Measurements from ENCODE around the gene RNU1-2.
"Not testable (repeated sequence)": the region's sequence is repeated elsewhere in the genome, so short reads cannot be mapped to it uniquely, and the experiment has no call there.

Gene RNU1-2

DNA sequence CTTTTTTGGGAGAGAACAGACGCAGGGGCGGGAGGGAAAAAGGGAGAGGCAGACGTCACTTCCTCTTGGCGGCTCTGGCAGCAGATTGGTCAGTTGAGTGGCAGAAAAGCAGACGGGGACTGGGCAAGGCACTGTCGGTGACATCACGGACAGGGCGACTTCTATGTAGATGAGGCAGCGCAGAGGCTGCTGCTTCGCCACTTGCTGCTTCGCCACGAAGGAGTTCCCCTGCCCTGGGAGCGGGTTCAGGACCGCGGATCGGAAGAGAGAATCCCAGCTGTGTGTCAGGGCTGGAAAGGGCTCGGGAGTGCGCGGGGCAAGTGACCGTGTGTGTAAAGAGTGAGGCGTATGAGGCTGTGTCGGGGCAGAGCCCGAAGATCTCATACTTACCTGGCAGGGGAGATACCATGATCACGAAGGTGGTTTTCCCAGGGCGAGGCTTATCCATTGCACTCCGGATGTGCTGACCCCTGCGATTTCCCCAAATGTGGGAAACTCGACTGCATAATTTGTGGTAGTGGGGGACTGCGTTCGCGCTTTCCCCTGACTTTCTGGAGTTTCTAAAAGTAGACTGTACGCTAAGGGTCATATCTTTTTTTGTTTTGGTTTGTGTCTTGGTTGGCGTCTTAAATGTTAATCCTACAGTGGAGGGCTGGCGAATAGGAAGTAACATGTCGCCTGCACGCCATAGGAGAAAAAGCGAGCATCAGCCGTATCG is at the start of gene RNU1-2:
Gene RNU1-2 (plus strand): TSS at position 383 of the 718 bp plus-strand sequence.
- not testable (repeated sequence) for H3K36me3 ChIP-seq (ENCODE audit: insufficient read depth, low read length); H3K4me1 ChIP-seq (ENCODE audit: insufficient read depth, low read length); H3K9me3 ChIP-seq (ENCODE audit: low read length); H3K27me3 ChIP-seq (ENCODE audit: control insufficient read depth in 1 of 2, insufficient read depth in 2 of 2, low read length in 2 of 2)
- Histone ChIP-seq H3K9ac (ENCODE audit: low read length) (peak within 1 kb of the TSS; percentile 49), H3K27ac (ENCODE audit: low read depth, low read length) (peak within 1 kb of the TSS; percentile 78), H3K4me3 (ENCODE audit: low read depth in 1 of 2, low read length in 2 of 2) (peak within 1 kb of the TSS in 1 of 2 donors; percentile 42)

DNA sequence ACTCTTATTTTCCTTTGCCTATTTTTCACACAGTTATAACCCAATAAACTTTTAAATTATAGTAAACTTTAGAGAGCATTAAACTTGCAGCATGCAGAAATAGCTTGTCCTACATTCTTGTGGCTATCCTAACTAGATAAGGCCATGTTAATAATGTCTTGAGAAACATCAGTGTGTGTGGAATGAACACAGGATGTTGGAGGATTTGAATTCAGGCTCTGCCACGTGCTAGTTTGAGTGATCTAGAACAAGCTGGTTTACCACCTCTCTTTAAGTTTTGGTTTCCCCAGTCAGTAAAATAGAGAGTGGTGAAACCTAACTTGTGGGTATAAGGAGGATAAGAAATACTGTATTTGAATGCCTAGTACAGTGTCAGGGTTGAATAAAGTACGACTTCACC is 39.6 kb upstream of the RNU1-2 start:
- not testable (repeated sequence) for H3K36me3 ChIP-seq (ENCODE audit: insufficient read depth, low read length); H3K4me3 ChIP-seq (ENCODE audit: low read depth in 1 of 2, low read length in 2 of 2); H3K27ac ChIP-seq (ENCODE audit: low read depth, low read length); H3K9ac ChIP-seq (ENCODE audit: low read length); H3K27me3 ChIP-seq (ENCODE audit: control insufficient read depth in 1 of 2, insufficient read depth in 2 of 2, low read length in 2 of 2); H3K4me1 ChIP-seq (ENCODE audit: insufficient read depth, low read length); H3K9me3 ChIP-seq (ENCODE audit: low read length)

DNA sequence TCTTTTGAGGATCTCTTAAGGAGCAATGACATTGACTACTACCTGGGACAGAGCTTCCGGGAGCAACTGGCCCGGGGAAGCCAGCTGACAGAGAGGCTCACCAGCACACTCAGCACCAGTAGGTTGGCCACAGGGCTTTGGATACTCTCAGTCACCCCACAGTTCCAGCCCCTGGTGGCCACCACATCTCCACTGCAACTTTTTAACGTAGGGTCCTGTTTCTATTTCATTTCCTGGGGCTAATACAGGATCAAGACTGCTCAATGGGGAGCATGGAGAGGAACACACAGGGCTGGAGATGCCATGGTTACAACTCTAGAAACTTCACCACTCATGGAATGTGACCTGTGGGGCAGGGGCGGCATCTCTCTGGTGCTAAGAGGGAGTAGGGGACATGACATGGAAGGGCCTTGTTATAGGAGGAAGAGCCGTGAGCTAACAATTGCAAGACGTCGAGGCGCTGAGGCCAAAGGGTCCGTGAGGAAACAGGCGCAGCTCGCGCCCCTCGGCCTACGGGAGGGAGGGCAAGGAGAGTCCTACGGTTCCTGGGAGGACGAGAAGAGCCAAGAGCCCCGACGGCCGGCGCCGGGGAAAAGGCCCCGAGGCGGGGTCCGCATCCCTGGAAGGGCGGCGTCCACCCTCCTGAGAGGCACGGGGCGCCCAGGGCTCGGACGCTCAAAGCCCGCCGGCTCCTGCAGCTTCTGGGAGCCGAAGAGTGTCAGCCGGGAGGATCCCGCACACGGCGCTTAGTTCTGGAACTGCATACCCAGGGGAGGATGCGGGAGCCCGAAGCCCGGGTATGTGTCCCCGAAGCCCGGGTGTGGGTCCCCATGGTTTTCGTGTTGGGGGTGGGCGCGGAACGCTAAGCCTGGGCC is 36.4 kb upstream of the RNU1-2 start:
- H3K9me3 ChIP-seq (ENCODE audit: low read length); H3K4me3 ChIP-seq (ENCODE audit: low read depth in 1 of 2, low read length in 2 of 2); H3K27ac ChIP-seq (ENCODE audit: low read depth, low read length); H3K4me1 ChIP-seq (ENCODE audit: insufficient read depth, low read length); H3K9ac ChIP-seq (ENCODE audit: low read length); H3K36me3 ChIP-seq (ENCODE audit: insufficient read depth, low read length); H3K27me3 ChIP-seq (ENCODE audit: control insufficient read depth in 1 of 2, insufficient read depth in 2 of 2, low read length in 2 of 2): not testable (repeated sequence)

DNA sequence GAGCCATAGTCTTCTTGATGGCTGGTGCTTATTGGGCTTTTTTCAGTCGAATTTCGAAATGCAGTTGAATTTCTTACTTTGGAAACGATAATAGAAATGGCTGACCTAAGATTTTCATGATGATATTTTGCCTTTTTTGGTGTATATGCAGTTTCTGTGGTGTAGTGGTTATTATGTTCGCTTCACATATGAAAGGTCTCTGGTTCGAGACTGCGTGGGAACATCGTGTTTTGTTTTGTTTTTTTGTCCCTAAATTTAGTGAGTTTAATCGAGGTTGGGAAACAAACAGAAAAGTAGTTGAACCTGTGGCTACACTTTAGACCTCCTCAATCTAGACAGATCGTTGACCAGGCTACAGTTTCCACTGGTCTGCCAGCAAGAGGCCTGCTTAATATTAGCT is 35.7 kb upstream of the RNU1-2 start:
- H3K27me3 ChIP-seq (ENCODE audit: control insufficient read depth in 1 of 2, insufficient read depth in 2 of 2, low read length in 2 of 2); H3K9ac ChIP-seq (ENCODE audit: low read length); H3K36me3 ChIP-seq (ENCODE audit: insufficient read depth, low read length); H3K9me3 ChIP-seq (ENCODE audit: low read length); H3K4me1 ChIP-seq (ENCODE audit: insufficient read depth, low read length); H3K4me3 ChIP-seq (ENCODE audit: low read depth in 1 of 2, low read length in 2 of 2); H3K27ac ChIP-seq (ENCODE audit: low read depth, low read length): not testable (repeated sequence)

DNA sequence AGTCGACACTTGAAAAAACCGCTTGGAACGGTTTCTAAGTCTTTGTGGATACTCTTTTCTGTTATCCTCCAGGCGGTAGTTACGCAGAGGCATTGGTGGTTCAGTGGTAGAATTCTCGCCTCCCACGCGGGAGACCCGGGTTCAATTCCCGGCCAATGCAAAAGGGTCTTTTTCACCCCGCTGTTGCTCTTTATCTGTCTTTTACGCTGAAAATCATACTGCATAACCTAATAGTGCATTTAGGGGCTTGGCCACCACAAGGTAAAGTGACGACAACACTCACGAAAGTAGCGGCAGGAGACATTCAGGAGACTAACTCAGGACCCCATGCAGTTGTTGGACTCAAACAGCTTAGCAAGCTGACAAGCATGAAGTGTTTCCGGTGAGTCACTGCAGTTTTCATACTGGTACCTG is 33.9 kb upstream of the RNU1-2 start:
- H3K9me3 ChIP-seq (ENCODE audit: low read length); H3K27ac ChIP-seq (ENCODE audit: low read depth, low read length); H3K36me3 ChIP-seq (ENCODE audit: insufficient read depth, low read length); H3K9ac ChIP-seq (ENCODE audit: low read length); H3K27me3 ChIP-seq (ENCODE audit: control insufficient read depth in 1 of 2, insufficient read depth in 2 of 2, low read length in 2 of 2); H3K4me3 ChIP-seq (ENCODE audit: low read depth in 1 of 2, low read length in 2 of 2); H3K4me1 ChIP-seq (ENCODE audit: insufficient read depth, low read length): not testable (repeated sequence)

DNA sequence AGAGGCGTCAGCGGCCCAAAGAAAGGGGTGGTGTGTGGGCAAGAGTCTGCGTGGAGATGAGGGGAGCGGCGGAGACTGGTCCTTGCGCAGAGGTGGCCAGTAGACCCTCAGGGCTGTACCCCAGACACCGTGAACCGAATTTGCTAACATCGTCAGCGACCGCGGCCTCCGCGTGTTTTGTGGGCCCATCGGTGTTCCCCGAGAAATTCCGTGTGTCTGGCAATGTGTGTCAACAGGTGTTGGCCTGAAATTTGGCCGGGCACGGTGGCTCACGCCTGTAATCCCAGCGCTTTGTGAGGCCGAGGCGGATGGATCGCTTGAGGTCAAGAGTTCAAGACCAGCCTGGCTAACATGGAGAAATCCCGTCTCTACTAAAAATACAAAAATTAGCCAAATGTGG is 33.4 kb upstream of the RNU1-2 start:
- H3K4me3 ChIP-seq (ENCODE audit: low read depth in 1 of 2, low read length in 2 of 2); H3K27ac ChIP-seq (ENCODE audit: low read depth, low read length); H3K9ac ChIP-seq (ENCODE audit: low read length); H3K36me3 ChIP-seq (ENCODE audit: insufficient read depth, low read length); H3K4me1 ChIP-seq (ENCODE audit: insufficient read depth, low read length); H3K9me3 ChIP-seq (ENCODE audit: low read length); H3K27me3 ChIP-seq (ENCODE audit: control insufficient read depth in 1 of 2, insufficient read depth in 2 of 2, low read length in 2 of 2): not testable (repeated sequence)

DNA sequence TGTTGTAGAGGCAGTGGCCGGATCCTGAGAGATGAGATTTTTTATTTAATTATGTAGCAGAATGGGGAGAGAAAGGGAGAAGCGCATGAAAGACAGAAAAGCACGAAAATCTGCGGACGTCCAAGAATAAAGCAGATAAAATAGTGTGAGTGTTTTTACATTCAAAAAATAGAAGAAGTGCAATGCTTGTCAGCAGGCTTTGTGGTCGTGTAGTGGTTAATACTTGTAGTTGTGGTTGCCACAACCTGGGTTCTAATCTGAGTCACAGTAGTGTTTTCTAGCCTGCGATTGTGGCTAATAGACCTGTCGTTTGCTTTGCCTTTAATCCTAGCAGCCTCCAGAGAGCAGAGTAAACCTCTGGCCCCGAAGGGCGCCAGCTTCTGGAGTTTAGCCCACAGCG is 32.8 kb upstream of the RNU1-2 start:
- not testable (repeated sequence) for H3K4me1 ChIP-seq (ENCODE audit: insufficient read depth, low read length); H3K4me3 ChIP-seq (ENCODE audit: low read depth in 1 of 2, low read length in 2 of 2); H3K9me3 ChIP-seq (ENCODE audit: low read length); H3K27ac ChIP-seq (ENCODE audit: low read depth, low read length); H3K9ac ChIP-seq (ENCODE audit: low read length); H3K27me3 ChIP-seq (ENCODE audit: control insufficient read depth in 1 of 2, insufficient read depth in 2 of 2, low read length in 2 of 2); H3K36me3 ChIP-seq (ENCODE audit: insufficient read depth, low read length)

DNA sequence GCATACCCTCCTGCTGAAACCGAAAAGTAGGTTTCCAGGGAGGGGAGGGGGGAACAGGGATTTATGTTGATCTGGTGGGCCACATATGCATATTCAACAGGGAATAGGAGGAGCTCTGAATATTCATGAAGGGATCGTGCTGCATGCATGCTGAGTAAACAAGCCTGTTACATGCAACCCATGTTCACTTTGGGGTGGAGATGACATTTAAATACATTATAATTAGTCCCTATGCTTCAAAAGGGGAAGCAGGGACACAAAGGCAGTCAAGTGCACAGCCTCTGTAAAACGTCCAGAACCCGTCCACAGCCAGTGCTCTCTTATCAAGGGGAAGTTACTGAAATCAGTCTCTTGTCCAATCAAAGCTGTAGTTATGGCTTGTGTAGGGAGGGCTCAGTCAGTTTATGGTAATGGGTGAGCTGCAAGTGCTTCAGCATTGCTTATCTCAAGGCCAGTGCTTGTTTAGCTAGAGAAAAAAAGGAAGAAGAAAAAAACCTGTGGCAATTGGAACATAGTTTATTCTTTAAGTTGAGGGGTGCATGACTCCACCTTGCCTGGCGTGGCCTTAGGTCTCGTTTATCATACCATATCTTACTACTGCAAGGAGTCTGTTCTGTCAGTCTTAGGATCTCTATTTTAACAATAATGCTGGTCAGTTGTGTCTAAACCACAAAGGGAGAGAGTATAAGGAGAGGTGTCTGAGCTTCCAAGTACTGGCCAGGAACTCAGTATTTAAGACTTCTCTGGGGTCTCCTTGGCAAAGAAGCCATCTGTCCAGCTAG is 28.7 kb upstream of the RNU1-2 start:
- not testable (repeated sequence) for H3K27me3 ChIP-seq (ENCODE audit: control insufficient read depth in 1 of 2, insufficient read depth in 2 of 2, low read length in 2 of 2); H3K4me3 ChIP-seq (ENCODE audit: low read depth in 1 of 2, low read length in 2 of 2); H3K27ac ChIP-seq (ENCODE audit: low read depth, low read length); H3K4me1 ChIP-seq (ENCODE audit: insufficient read depth, low read length); H3K9me3 ChIP-seq (ENCODE audit: low read length); H3K36me3 ChIP-seq (ENCODE audit: insufficient read depth, low read length); H3K9ac ChIP-seq (ENCODE audit: low read length)

DNA sequence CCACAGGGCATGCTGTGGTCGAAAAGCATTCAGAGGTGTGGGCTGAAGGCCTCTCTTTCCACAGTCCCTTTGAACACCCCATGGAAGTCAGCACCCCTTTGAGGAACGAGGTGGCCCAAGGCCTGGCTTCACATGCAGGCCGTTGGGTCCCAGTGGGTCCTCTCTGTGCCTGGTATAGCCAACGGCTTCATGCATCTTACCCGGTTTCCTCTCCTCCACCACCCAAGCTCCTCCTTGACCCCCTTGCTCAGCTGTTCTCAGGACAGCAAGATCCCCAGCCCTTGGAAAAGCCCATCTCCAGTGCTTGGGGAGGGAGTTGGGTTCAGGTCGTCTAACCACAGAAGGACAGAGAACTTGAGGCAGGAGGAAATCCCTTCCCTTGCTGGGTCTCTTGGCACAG is 27.0 kb upstream of the RNU1-2 start:
- H3K36me3 ChIP-seq (ENCODE audit: insufficient read depth, low read length); H3K27ac ChIP-seq (ENCODE audit: low read depth, low read length); H3K27me3 ChIP-seq (ENCODE audit: control insufficient read depth in 1 of 2, insufficient read depth in 2 of 2, low read length in 2 of 2); H3K9me3 ChIP-seq (ENCODE audit: low read length); H3K9ac ChIP-seq (ENCODE audit: low read length); H3K4me1 ChIP-seq (ENCODE audit: insufficient read depth, low read length); H3K4me3 ChIP-seq (ENCODE audit: low read depth in 1 of 2, low read length in 2 of 2): not testable (repeated sequence)

DNA sequence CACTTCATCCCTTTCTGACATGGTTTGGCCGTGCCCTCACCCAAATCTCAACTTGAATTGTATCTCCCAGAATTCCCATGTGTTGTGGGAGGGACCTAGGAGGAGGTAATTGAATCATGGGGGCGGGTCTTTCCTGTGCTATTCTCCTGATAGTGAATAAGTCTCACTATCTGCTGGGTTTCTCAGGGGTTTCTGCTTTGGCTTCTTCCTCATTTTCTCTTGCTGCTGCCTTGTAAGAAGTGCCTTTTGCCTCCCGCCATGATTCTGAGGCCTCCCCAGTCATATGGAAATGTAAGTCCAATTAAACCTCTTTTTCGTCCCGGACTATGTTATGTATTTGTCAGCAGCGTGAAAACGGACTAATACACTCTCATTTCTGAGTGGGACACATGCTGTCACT is 25.8 kb upstream of the RNU1-2 start:
- H3K4me3 ChIP-seq (ENCODE audit: low read depth in 1 of 2, low read length in 2 of 2); H3K9me3 ChIP-seq (ENCODE audit: low read length); H3K4me1 ChIP-seq (ENCODE audit: insufficient read depth, low read length); H3K36me3 ChIP-seq (ENCODE audit: insufficient read depth, low read length); H3K27me3 ChIP-seq (ENCODE audit: control insufficient read depth in 1 of 2, insufficient read depth in 2 of 2, low read length in 2 of 2); H3K27ac ChIP-seq (ENCODE audit: low read depth, low read length); H3K9ac ChIP-seq (ENCODE audit: low read length): not testable (repeated sequence)

DNA sequence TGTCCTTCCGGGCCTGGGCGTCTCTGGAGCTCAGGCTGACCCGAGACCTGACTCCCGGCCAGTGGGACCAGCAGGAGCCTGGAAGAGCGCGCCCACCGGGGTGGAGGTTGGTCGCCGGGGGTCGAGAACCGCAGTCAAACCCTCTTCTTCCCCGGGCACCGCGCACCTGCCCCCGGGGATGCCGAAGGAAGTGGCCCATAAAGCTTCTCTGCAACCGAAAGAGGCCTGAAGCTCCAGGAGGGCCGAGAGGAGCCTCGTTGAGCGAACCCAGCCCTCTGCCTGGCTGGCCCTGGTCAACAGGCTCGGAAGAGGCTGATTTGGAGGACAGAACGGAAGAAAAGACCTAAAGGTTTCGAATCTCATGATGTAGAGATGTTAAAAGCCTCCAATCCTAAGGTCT is 24.6 kb upstream of the RNU1-2 start:
- not testable (repeated sequence) for H3K4me3 ChIP-seq (ENCODE audit: low read depth in 1 of 2, low read length in 2 of 2); H3K9me3 ChIP-seq (ENCODE audit: low read length); H3K4me1 ChIP-seq (ENCODE audit: insufficient read depth, low read length); H3K9ac ChIP-seq (ENCODE audit: low read length); H3K36me3 ChIP-seq (ENCODE audit: insufficient read depth, low read length); H3K27me3 ChIP-seq (ENCODE audit: control insufficient read depth in 1 of 2, insufficient read depth in 2 of 2, low read length in 2 of 2); H3K27ac ChIP-seq (ENCODE audit: low read depth, low read length)

Data from muscle layer of colon (tissue), 2 donors.